Amniotic stem cell (primary cell): ENCODE measurements around the gene PCBD2.

Experiments
- DNase-seq: peaks from one replicate; lab custom pipeline; 2025; lab: John Stamatoyannopoulos, UW

Gene PCBD2

GRCh38 chr5:135007749-135008363 is 102.9 kb downstream of the PCBD2 start:
- DNase-seq: no peak

- DNase-seq: no peak
Observed at GRCh38 chr5:135008556-135008955, 103.6 kb downstream of the PCBD2 start.

- no peak for DNase-seq
Observed at GRCh38 chr5:135008981-135009735, 104.2 kb downstream of the PCBD2 start.

- DNase-seq: no peak
Observed at GRCh38 chr5:135009736-135010501, 105.0 kb downstream of the PCBD2 start.

- no peak for DNase-seq
Observed at GRCh38 chr5:135010502-135011354, 105.8 kb downstream of the PCBD2 start.

- no peak for DNase-seq
Observed at GRCh38 chr5:135011355-135012032, 106.6 kb downstream of the PCBD2 start.

- no peak for DNase-seq
Observed at GRCh38 chr5:135012033-135012588, 107.2 kb downstream of the PCBD2 start.
